ENCODE results near the gene KCTD5.

Gene KCTD5

GRCh38 chr16:2698103-2698870, 16.0 kb downstream of the KCTD5 start:
- no peak for DNase-seq

- DNase-seq = no peak
These were observed 16.8 kb downstream of the KCTD5 start for GRCh38 chr16:2698965-2699750.

DNA sequence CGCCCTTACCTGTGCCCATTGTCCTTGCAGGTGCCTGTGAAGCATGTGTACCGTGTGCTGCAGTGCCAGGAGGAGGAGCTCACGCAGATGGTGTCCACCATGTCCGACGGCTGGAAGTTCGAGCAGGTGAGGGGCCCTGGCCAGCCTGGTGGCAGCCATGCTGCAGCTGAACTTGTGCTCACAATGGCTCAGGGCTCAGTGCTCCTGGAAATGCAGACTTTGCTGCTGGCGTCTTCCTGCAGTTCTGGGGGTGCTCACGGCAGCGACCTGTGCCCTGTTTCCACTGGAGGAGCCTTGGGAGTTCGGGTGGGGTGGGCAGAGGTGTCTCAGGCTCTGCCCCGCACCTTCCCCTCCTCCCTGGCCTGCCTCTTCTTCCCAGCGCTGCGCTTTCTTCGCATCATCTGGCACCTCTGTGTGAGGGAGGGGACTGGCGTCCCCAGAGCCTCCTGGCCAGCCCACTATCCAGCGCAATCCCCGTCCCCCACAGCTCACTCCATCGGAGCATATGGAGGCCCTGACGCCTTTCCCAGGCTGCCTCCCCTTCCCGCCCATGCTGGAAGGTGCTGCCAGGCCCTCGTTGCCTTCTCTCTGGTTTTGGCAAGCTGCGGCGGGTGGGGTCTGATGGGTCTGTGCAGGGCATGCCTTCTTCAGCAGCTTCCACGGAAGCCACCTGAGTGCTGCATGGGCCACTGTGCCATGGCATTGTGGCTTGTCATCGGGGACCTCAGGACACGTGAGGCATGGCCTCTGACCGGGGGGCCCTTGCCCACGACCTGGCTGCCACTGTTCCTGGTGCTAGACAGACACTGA, 17.7 kb downstream of the KCTD5 start:
- DNase-seq = no peak

GRCh38 chr16:2700786-2701185, 18.5 kb downstream of the KCTD5 start:
- no peak for DNase-seq

- DNase-seq = no peak
These were observed 18.9 kb downstream of the KCTD5 start for GRCh38 chr16:2701272-2701671.

DNA sequence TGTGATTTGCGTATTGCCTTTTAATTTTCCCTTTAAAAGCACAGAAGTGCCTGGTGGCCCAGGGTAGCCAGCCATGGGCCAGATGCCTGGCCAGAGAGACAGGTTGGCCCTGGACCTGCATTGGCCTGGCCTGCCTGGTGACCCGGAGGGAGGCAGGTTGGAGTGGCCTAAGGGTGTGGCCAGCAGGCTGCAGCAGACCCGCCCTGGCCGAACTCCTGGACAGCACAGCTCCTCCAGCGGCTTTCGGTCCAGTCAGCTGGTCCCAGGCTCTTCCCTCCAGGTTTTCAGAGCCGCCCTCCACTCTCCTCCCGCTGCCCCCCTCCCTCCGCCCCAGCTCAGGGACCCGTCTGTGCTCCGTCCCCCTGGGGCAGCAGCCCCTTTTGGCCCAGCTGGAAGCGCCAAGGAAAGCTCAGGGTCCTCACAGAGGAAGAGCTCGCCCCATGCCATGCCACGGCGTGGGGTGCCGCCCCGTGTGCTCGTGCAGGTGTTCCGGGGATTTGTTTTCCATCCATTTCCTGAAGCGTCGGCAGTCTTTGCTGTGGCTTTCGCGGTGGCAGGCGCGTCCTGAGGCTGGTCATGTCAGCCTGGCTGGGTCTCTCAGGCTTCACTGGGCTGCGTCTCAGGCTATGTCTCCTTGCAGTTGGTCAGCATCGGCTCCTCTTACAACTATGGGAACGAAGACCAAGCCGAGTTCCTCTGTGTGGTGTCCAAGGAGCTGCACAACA, 19.6 kb downstream of the KCTD5 start:
- no peak for DNase-seq

DNA sequence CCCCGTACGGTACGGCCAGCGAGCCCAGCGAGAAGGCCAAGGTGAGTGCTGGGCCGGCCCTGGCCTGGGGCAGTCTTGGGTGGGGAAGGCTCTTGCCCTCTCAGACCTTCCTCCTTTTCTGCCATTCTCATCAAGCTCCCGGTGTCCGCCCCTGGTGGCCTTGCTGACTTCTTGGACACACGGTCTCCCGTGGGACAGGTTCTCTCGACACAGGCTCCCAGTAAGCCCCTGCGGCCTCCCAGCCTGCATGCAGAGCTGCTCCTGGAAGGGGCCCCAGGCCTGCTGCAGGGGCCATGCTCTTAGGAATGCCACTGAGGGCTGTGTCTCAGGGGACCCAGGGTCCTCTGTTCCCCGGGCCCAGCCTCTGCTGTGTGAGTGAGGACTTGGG, 20.1 kb downstream of the KCTD5 start:
- DNase-seq = no peak

DNA sequence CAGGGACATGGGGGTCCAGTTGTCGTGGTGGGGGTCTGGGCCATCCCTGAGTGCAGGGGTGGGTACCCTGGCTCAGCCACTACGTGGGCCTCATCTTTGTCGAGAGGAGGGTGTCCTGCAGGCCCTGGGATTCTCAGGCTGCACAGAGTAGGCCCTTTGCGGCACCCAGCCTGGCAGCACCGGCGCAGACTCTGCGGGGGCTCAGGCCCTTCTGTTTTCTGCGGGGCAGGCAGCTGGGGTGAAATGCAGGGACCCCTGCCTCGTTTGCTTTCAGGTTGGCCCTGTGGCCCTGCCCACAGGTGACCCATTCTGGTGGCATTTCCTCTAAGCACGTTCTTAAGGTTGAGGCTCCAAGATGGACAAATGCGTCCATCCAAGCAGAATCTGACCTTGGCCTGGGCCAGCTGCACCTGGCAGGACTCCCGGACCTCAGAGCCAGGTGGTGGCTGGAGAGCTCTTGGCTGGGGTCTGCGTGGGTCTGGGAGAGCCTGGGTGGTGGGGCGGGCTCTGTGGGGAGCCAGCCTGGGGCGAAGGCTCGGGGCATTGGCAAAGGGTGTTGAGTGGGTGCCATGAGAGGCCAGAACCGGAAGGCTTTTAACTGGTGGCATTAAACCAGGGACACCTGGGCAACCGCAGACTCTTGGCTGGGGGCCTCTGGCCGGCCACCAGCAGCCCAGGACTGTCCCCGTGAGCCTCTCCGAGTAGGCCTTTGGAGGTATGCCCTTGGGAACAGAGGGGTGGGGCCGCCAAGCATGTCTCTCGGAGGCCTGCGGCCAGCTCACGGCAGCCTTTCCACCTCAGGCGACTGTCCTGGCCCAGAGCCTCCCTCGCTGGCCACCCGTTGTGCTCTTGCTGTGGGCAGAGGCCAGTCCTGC, 20.8 kb downstream of the KCTD5 start:
- DNase-seq = no peak

DNA sequence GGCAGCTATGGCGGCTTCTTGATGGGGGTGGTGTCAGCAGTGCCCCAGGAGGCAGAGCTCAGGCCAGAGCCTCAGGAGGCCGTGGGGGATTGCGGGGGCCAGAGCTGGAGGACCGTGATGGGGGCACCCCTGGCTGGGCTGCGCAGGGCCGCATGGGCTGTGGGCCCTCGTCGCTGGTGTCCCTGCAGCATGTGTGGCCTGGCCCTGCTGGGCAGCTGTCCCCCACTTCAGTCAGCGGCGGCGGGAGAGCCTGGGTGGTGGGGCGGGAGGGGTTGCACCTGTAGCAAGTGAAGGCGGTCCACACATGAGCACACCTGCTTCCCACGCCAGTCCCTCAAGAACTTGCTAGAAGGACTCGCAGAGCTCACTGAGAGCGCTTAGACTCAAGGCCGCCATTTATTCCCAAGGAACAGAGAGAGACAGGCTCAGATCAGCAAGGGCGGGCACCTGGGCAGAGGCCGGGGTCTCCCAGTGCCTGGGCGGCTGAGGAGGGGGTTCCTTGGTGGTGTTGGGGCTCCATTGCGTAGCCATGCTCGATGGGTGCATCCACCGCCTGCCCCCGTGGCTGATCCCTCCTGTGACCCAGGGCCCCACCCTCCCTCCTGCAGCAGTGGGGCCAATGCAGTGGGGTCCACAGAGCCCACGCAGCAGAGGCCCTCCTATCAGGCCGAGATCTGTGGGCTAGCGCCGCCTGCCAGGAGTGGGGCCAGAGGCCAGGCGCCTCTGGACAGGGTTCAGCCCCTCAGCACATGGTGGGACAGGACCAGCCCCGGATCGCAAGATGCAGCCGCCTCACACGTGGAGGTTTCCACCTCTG, 22.1 kb downstream of the KCTD5 start:
- no peak for DNase-seq

DNA sequence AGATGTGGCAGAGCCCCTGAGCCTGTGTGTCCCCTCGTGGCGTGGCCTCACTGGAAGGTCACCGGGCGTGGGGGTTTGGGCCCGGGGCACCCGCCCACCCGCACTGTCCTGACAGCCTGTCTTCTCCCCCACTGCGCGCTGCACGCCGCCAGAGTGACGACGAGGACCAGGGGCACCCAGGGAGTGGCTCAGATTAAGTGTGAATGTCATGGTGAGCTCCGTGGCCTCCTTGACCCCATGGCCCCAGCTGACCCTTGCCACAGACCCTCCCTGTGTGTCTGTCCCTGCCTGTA, 22.6 kb downstream of the KCTD5 start:
- no peak for DNase-seq

GRCh38 chr16:2705351-2705750, 23.0 kb downstream of the KCTD5 start:
- DNase-seq = no peak

GRCh38 chr16:2706085-2706484, 23.8 kb downstream of the KCTD5 start:
- no peak for DNase-seq

DNA sequence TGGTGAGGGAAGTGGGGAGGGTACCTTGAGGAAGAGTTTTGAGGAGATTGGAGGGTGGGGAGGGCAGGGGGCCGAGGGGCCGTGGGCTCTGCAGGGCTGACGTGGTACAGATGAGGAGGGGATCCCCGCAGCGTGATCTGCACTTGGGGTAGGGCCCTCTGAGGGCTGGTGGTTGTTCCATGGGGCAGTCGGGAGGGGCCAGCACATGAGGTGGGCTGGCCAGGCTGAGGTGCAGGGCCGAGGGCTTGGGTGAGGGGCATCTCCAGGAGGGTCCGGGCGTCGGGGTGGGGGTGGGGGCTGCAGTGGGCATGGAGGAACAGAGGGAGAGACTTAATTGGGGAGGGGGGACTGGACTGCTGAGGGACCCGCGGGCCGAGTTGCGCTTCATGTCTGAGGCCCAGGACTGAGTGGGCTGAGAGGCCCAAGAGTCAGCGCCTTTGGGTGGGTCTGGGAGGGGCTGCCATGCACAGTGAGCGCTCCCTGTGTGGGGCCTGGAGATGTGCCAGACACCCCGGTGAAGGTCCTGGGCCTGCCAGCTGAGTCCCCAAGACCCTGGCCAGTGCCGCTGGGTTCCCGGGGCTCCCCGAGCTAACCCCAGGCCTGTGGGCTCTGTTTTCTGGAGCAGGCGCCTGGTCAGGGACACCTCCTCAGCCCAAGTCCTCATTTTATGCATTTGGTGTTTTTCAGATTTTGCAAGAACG, 24.4 kb downstream of the KCTD5 start:
- DNase-seq = no peak

- DNase-seq = no peak
These were observed 25.3 kb downstream of the KCTD5 start for GRCh38 chr16:2707368-2708289.

DNA sequence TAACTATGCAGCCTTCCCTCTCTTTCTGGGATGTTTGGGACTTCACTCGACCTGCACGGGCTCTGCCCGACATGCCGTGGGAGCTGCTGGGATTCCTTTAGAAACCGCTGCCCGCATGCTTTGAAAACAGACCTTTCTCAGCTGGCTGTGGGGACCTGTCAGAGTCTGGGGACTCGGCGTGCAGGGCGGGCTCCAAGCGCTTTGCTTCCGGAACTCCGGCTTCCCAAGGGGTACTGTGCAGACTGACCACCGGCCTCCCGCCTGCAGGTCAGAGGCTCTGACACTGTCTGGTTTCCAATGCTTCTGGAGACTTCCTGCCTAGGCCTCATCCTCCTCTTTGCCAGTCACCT, 25.9 kb downstream of the KCTD5 start:
- no peak for DNase-seq

- DNase-seq = no peak
These were observed 26.7 kb downstream of the KCTD5 start for GRCh38 chr16:2708955-2709587.

DNA sequence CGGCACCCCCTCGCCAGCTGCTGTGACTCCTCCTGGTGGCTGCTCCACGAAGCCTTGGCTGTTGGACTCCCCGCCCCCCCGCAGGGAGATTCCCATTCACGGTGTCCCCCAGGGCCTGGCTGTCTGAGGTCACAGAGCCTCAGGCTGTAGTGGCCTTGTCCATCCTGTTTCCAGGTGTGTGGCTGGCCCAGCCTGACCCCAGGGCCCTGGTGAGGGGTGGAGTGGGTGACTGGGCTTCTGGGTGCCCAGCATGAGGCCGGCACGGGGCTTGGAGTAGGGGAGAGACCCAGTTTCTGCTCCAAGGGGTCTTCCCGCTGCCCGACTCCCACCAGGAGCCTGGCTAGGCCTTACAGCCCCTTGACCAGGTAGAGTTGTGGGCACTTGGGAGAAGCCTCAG, 27.3 kb downstream of the KCTD5 start:
- DNase-seq = no peak

GRCh38 chr16:2710021-2710710, 27.8 kb downstream of the KCTD5 start:
- DNase-seq = no peak

All from stimulated activated CD4-positive, alpha-beta T cell treated with anti-CD3 and anti-CD28 coated beads, Interleukin-2, amount 100 ng/mL, for 24 hours (primary cell).